GM23248 (cell line): ENCODE results near the gene RAB24. TPM values are rescaled to one million over a fixed set of nuclear protein-coding genes. Genes with fewer than 3 reads are reported as not detected.
A peak's percentile ranks its signal among the peaks of the same experiment; 100 is the strongest.

ENCODE experiments used
- DNase-seq: peaks from one replicate; pipeline ENCODE4 v3.0.0-alpha.2; 2015
- H2AFZ ChIP-seq: fragments of 200-600 bp; sonication (generic); 2 replicates; pipeline ENCODE4 v1.6.1; 2016; ENCODE audit warnings: antibody characterized with exemption
- H3F3A ChIP-seq: fragments of 200-600 bp; sonication (generic); 2 replicates; pipeline ENCODE4 v1.6.1; 2016; ENCODE audit warnings: mild to moderate bottlenecking, antibody characterized with exemption, mixed run types; ENCODE audit not compliant: insufficient read depth
- H3K27ac ChIP-seq: fragments of 200-600 bp; sonication (generic); 2 replicates; pipeline ENCODE4 v1.5.1; 2016; ENCODE audit warnings: mild to moderate bottlenecking
- H3K27me3 ChIP-seq: fragments of 200-600 bp; sonication (generic); replicated peaks from 2 replicates; pipeline ENCODE4 v1.6.1; 2016; ENCODE audit warnings: mild to moderate bottlenecking; ENCODE audit not compliant: insufficient read depth
- H3K36me3 ChIP-seq: fragments of 200-600 bp; sonication (generic); 2 replicates; pipeline ENCODE4 v1.6.1; 2016; ENCODE audit warnings: low read depth, mild to moderate bottlenecking
- H3K4me1 ChIP-seq: fragments of 200-600 bp; sonication (generic); 2 replicates; pipeline ENCODE4 v1.6.1; 2016; ENCODE audit warnings: mild to moderate bottlenecking; ENCODE audit not compliant: insufficient read depth
- H3K4me2 ChIP-seq: fragments of 200-600 bp; sonication (generic); one replicate; pipeline ENCODE4 v1.6.1; 2016; ENCODE audit warnings: mild to moderate bottlenecking; ENCODE audit not compliant: unreplicated experiment
- H3K4me3 ChIP-seq: fragments of 200-600 bp; sonication (generic); 2 replicates; pipeline ENCODE4 v1.5.1; 2016; ENCODE audit warnings: mild to moderate bottlenecking
- H3K79me2 ChIP-seq: fragments of 200-600 bp; sonication (generic); 2 replicates; pipeline ENCODE4 v1.6.1; 2016; ENCODE audit warnings: mild to moderate bottlenecking; ENCODE audit not compliant: insufficient read depth
- H3K9ac ChIP-seq: fragments of 200-600 bp; sonication (generic); 2 replicates; pipeline ENCODE4 v1.6.1; 2016; ENCODE audit warnings: mild to moderate bottlenecking
- H3K9me2 ChIP-seq: fragments of 200-600 bp; sonication (generic); 2 replicates; pipeline ENCODE4 v1.6.1; 2016; ENCODE audit warnings: mixed run types, mild to moderate bottlenecking, moderate library complexity; ENCODE audit not compliant: insufficient read depth
- H3K9me3 ChIP-seq: fragments of 200-600 bp; sonication (generic); one replicate; pipeline ENCODE4 v1.6.1; 2017; ENCODE audit warnings: low read depth
- H4K20me1 ChIP-seq: fragments of 200-600 bp; sonication (generic); 2 replicates; pipeline ENCODE4 v1.6.0; 2016; ENCODE audit not compliant: insufficient read depth
- EZH2 ChIP-seq: fragments of 200-600 bp; sonication (generic); IDR thresholded peaks from 2 replicates; pipeline ENCODE4 v1.6.1; 2018; ENCODE audit warnings: antibody characterized with exemption, mild to moderate bottlenecking; ENCODE audit not compliant: insufficient read depth, poor library complexity, severe bottlenecking
- EZH2phosphoT487 ChIP-seq: fragments of 200-600 bp; sonication (generic); IDR thresholded peaks from 2 replicates; pipeline ENCODE4 v1.6.1; 2018; ENCODE audit warnings: antibody characterized with exemption, moderate library complexity, mild to moderate bottlenecking, low read depth; ENCODE audit not compliant: insufficient read depth
- WGBS, 2 experiments: methylation state at CpG; one replicate each; pipeline ENCODE4 v1.1.6; 2015 to 2017; ENCODE audit warnings: low lambda C conversion rate in 2 of 2, low coverage in 1 of 2; ENCODE audit errors: missing lambda C conversion rate in 2 of 2; 5-methylcytosine and 5-hydroxymethylcytosine counted together
- in situ Hi-C: fragments of 300-500 bp; cut with MboI; formaldehyde crosslinking; loops from 2 replicates; pipeline ENCODE4 v1.15.0; 2020
- polyA plus RNA-seq: library from polyadenylated mRNA; unstranded; fragments of >200 nt; fragmentation: Nextera tagmentation; extraction: Ambion mirVana; gene quantifications from 2 replicates; pipeline ENCODE4 v1.2.1, GENCODE V29; 2016
- total RNA-seq: library from RNA; depleted of rRNA; stranded (reverse); fragments of >200 nt; shearing (Covaris generic); gene quantifications from 2 replicates; pipeline ENCODE4 v1.2.3, GENCODE V29; 2014; rRNA removed

The RAB24 gene
- total and polyA plus RNA-seq, 2 experiments from 2014 or later, result 28.9 to 31.5 TPM

- no peaks in the 10 kb centered on the region for H3K9me3 ChIP-seq
- no peaks in the 10 kb centered on the region for H3K9me2 ChIP-seq
- H4K20me1 ChIP-seq, result peaks cover 5% of the 10 kb centered on the region; the same call in 1 of the 2 replicates
- no peaks in the 10 kb centered on the region for H3K79me2 ChIP-seq
- peaks cover 60% of the 10 kb centered on the region; the same call in 1 of the 2 replicates for H3K36me3 ChIP-seq
- no peaks in the 10 kb centered on the region for H3K27me3 ChIP-seq
- H3K4me1 ChIP-seq, result no peaks in the 10 kb centered on the region
- peaks cover 7% of the 10 kb centered on the region; the same call in 1 of the 2 replicates for H3F3A ChIP-seq
- 65 to 69% methylated on average over 5 of the region's 5 CpGs for WGBS, 2 experiments
- no peak overlapping the region for H3K9ac ChIP-seq
- H3K4me3 ChIP-seq, result no peak overlapping the region
- no peak overlapping the region for H3K4me2 ChIP-seq
- H3K27ac ChIP-seq, result no peak overlapping the region
- no peak for TF ChIP-seq EZH2phosphoT487
- TF ChIP-seq EZH2, result no peak
- H2AFZ ChIP-seq, result no peak overlapping the region
- in situ Hi-C loops, result no loop called here
- peak; percentile 24 for DNase-seq
Observed at GRCh38 chr5:177256296-177256695, 47.2 kb downstream of the RAB24 start.

- Histone ChIP-seq H3K4me3 (no peak overlapping the region), H3F3A (peaks cover 7% of the 10 kb centered on the region; the same call in 1 of the 2 replicates), H4K20me1 (peaks cover 5% of the 10 kb centered on the region; the same call in 1 of the 2 replicates), H3K27ac (no peak overlapping the region), H3K4me2 (no peak overlapping the region), H2AFZ (no peak overlapping the region), H3K27me3 (no peaks in the 10 kb centered on the region), H3K9me2 (no peaks in the 10 kb centered on the region), H3K79me2 (peaks cover 8% of the 10 kb centered on the region; the same call in 1 of the 2 replicates), H3K9me3 (no peaks in the 10 kb centered on the region), H3K9ac (no peak overlapping the region), H3K36me3 (peaks cover 47% of the 10 kb centered on the region; the same call in 1 of the 2 replicates), H3K4me1 (no peaks in the 10 kb centered on the region)
- DNase-seq, result no peak
- TF ChIP-seq EZH2 (no peak), EZH2phosphoT487 (no peak)
- in situ Hi-C loops, result no loop called here
- WGBS, 2 experiments, result 55 to 67% methylated on average over 1 of the region's 1 CpG
Observed at GRCh38 chr5:177253252-177253651, 50.3 kb downstream of the RAB24 start.

Other genes starting within 250 kb of the RAB24 start
- gene FGFR4, start 216.8 kb downstream of the RAB24 start, total RNA-seq, result not detected in 2 replicates
- 0.10 TPM in 1 of 2 replicates, not detected in the other for gene FGFR4, start 216.8 kb downstream of the RAB24 start, polyA plus RNA-seq
- gene NSD1, start 169.9 kb downstream of the RAB24 start, total RNA-seq, result 29.7 and 31.9 TPM in 2 replicates
- gene NSD1, start 169.9 kb downstream of the RAB24 start, polyA plus RNA-seq, result 25.9 and 26.9 TPM in 2 replicates
- gene PRELID1, start 80 bp upstream of the RAB24 start, total RNA-seq, result 184 and 212 TPM in 2 replicates
- gene PRELID1, start 80 bp upstream of the RAB24 start, polyA plus RNA-seq, result 253 and 255 TPM in 2 replicates
- gene MXD3, start 8.2 kb upstream of the RAB24 start, total RNA-seq, result 7.8 and 23.0 TPM in 2 replicates
- gene MXD3, start 8.2 kb upstream of the RAB24 start, polyA plus RNA-seq, result 6.1 and 6.5 TPM in 2 replicates
- gene LMAN2, start 47.9 kb upstream of the RAB24 start, total RNA-seq, result 313 and 389 TPM in 2 replicates
- 303 and 313 TPM in 2 replicates for gene LMAN2, start 47.9 kb upstream of the RAB24 start, polyA plus RNA-seq
- gene RGS14, start 54.2 kb upstream of the RAB24 start, total RNA-seq, result 4.3 and 6.4 TPM in 2 replicates
- 2.2 and 2.5 TPM in 2 replicates for gene RGS14, start 54.2 kb upstream of the RAB24 start, polyA plus RNA-seq
- gene SLC34A1, start 80.7 kb upstream of the RAB24 start, total RNA-seq, result not detected in 2 replicates
- not detected in 2 replicates for gene SLC34A1, start 80.7 kb upstream of the RAB24 start, polyA plus RNA-seq
- gene PFN3, start 96.9 kb upstream of the RAB24 start, total RNA-seq, result not detected in 2 replicates
- not detected in 2 replicates for gene PFN3, start 96.9 kb upstream of the RAB24 start, polyA plus RNA-seq
- gene F12, start 105.8 kb upstream of the RAB24 start, total RNA-seq, result 0.43 and 1.3 TPM in 2 replicates
- gene F12, start 105.8 kb upstream of the RAB24 start, polyA plus RNA-seq, result 1.2 and 1.8 TPM in 2 replicates
- gene GRK6, start 123.0 kb upstream of the RAB24 start, total RNA-seq, result 17.3 and 30.4 TPM in 2 replicates
- 7.7 and 13.5 TPM in 2 replicates for gene GRK6, start 123.0 kb upstream of the RAB24 start, polyA plus RNA-seq
- gene PRR7, start 143.1 kb upstream of the RAB24 start, total RNA-seq, result 23.9 and 24.8 TPM in 2 replicates
- gene PRR7, start 143.1 kb upstream of the RAB24 start, polyA plus RNA-seq, result 10.5 and 11.1 TPM in 2 replicates
- 224 and 257 TPM in 2 replicates for gene DBN1, start 169.9 kb upstream of the RAB24 start, total RNA-seq
- 160 and 163 TPM in 2 replicates for gene DBN1, start 169.9 kb upstream of the RAB24 start, polyA plus RNA-seq
- gene PDLIM7, start 193.9 kb upstream of the RAB24 start, total RNA-seq, result 320 and 357 TPM in 2 replicates
- 551 and 556 TPM in 2 replicates for gene PDLIM7, start 193.9 kb upstream of the RAB24 start, polyA plus RNA-seq
- gene DOK3, start 206.1 kb upstream of the RAB24 start, total RNA-seq, result 0.25 and 0.97 TPM in 2 replicates
- 0.76 and 0.80 TPM in 2 replicates for gene DOK3, start 206.1 kb upstream of the RAB24 start, polyA plus RNA-seq
- gene DDX41, start 213.2 kb upstream of the RAB24 start, total RNA-seq, result 78.5 and 117 TPM in 2 replicates
- 63.0 and 67.9 TPM in 2 replicates for gene DDX41, start 213.2 kb upstream of the RAB24 start, polyA plus RNA-seq